Prostate gland (tissue), 2 donors: ENCODE results near the gene WDR3. TPM values are rescaled to one million over a fixed set of nuclear protein-coding genes. Genes with fewer than 3 reads are reported as not detected.
"Not testable (repeated sequence)": the region's sequence is repeated elsewhere in the genome, so short reads cannot be mapped to it uniquely, and the experiment has no call there.

Experiments used
- DNase-seq: peaks from one replicate; pipeline ENCODE4 v3.0.0-alpha.2; 2019; ENCODE audit warnings: low spot score
- H3K27ac ChIP-seq, 2 donors: fragments of 200-600 bp; sonication (generic); 2 replicates each; pipeline ENCODE4 v1.5.1; 2017 to 2019
- H3K27me3 ChIP-seq: fragments of 200-600 bp; sonication (generic); replicated peaks from 2 replicates; pipeline ENCODE4 v1.5.1; 2019; ENCODE audit not compliant: insufficient read depth
- H3K36me3 ChIP-seq, 2 donors: fragments of 200-600 bp; sonication (generic); 1 replicate in 1 of 2; 2 replicates in 1 of 2; pipeline versions ENCODE4 v1.5.1 to v1.8.1; 2017 to 2019
- H3K4me1 ChIP-seq: fragments of 200-600 bp; sonication (generic); replicated peaks from 2 replicates; pipeline ENCODE4 v1.5.1; 2019
- H3K4me3 ChIP-seq, 2 donors: fragments of 200-600 bp; sonication (generic); 2 replicates each; pipeline ENCODE4 v1.5.1; 2017 to 2019
- H3K9me3 ChIP-seq: fragments of 200-600 bp; sonication (generic); 2 replicates; pipeline ENCODE4 v1.5.1; 2017
- CTCF ChIP-seq, 4 experiments: fragments of 200-600 bp in 2 of 4; fragments of 450-650 bp in 2 of 4; sonication (generic) in 2 of 4; IDR thresholded peaks; 1 replicate in 3 of 4; 2 replicates in 1 of 4; pipeline ENCODE4 v1.5.1; 2016 to 2019; ENCODE audit warnings: antibody characterized with exemption in 4 of 4, mild to moderate bottlenecking in 2 of 4, moderate library complexity in 2 of 4
- POLR2A ChIP-seq: fragments of 450-650 bp; IDR thresholded peaks from one replicate; pipeline ENCODE4 v1.6.1; 2016; ENCODE audit warnings: antibody characterized with exemption, mild to moderate bottlenecking
- POLR2AphosphoS5 ChIP-seq: sonication (generic); formaldehyde crosslinking; IDR thresholded peaks from one replicate; pipeline ENCODE4 v1.6.1; 2017; ENCODE audit warnings: antibody characterized with exemption
- WGBS: methylation state at CpG from one replicate; pipeline ENCODE4 v1.1.5; 2018; 5-methylcytosine and 5-hydroxymethylcytosine counted together
- intact Hi-C: fragments of 100-400 bp; cut with DNase I; formaldehyde crosslinking; loops from one replicate; pipeline ENCODE4 v1.14.2; 2022
- total RNA-seq, 2 donors: library from RNA; depleted of rRNA; stranded (reverse); fragments of >200 nt; gene quantifications; one replicate each; pipeline ENCODE4 v1.1.0, GENCODE V29; 2016

Gene WDR3
- total RNA-seq, 2 donors from 2014 or later: 15.6 to 20.6 TPM

DNA sequence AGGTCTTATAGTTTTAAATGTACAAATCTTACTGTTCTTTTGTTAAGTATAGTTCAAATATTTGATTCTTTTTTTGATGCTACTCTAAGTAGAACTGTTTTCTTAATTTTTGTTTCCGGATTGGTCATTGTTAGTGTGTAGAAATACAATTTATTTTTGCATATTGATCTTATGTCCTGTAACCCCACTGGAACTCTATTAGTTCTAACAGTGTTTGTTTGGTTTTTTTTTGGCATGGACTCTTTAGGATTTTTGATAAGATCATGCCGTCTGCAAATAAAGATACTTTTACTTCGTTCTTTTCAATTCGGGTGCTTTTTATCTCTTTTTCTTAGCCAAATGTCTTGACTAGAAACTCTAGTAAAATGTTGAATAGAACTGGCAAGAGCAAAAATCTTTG is 26.6 kb upstream of the WDR3 start:
- intact Hi-C loops: no loop called here
- Histone ChIP-seq H3K27me3 (no peaks in the 10 kb centered on the region), H3K27ac (no peak overlapping the region), H3K4me3 (no peak overlapping the region), H3K4me1 (no peaks in the 10 kb centered on the region), H3K9me3 (no peaks in the 10 kb centered on the region), H3K36me3 (no peaks in the 10 kb centered on the region)
- no peak for DNase-seq
- TF ChIP-seq POLR2A: no peak
- WGBS: 29% methylated on average over 4 of the region's 4 CpGs

DNA sequence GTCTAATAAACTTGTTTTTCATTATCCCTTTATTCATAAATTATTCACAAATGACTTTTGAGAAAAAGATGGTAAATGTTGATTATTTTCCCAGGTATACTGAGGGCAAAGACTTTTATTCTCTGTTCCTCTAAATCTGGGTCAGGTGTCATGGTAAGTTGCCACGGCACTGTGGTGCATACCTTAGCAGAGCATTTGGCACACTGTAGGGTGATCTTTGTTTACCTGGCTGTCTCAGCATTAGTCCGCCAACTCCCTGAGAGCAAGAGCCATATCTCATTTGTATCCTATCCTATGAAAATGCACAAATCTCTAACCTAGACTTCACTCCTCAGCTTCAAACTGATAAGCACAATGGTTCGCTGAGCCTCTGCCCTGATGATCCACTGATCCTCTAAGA is 25.1 kb upstream of the WDR3 start:
- no peaks in the 10 kb centered on the region for H3K36me3 ChIP-seq
- no peak overlapping the region for H3K27ac ChIP-seq
- H3K4me3 ChIP-seq: no peak overlapping the region
- no peaks in the 10 kb centered on the region for H3K27me3 ChIP-seq
- DNase-seq: no peak
- no peaks in the 10 kb centered on the region for H3K4me1 ChIP-seq
- 82% methylated on average over 3 of the region's 3 CpGs for WGBS
- no peak for TF ChIP-seq POLR2A
- no peak for TF ChIP-seq POLR2AphosphoS5
- TF ChIP-seq CTCF (IDR thresholded peaks at IDR 0.05): no peak
- intact Hi-C loops: no loop called here
- H3K9me3 ChIP-seq: no peaks in the 10 kb centered on the region

- no peaks in the 10 kb centered on the region for H3K9me3 ChIP-seq
- H3K36me3 ChIP-seq: no peaks in the 10 kb centered on the region
- H3K4me1 ChIP-seq: no peaks in the 10 kb centered on the region
- no peak overlapping the region for H3K27ac ChIP-seq
- 91% methylated on average over 2 of the region's 2 CpGs for WGBS
- no peak overlapping the region for H3K4me3 ChIP-seq
- TF ChIP-seq CTCF (IDR thresholded peaks at IDR 0.05) (no peak), POLR2AphosphoS5 (no peak), POLR2A (no peak)
- intact Hi-C loops: no loop called here
- no peak for DNase-seq
- H3K27me3 ChIP-seq: no peaks in the 10 kb centered on the region
These were observed 24.5 kb upstream of the WDR3 start for GRCh38 chr1:117905019-117905418.

DNA sequence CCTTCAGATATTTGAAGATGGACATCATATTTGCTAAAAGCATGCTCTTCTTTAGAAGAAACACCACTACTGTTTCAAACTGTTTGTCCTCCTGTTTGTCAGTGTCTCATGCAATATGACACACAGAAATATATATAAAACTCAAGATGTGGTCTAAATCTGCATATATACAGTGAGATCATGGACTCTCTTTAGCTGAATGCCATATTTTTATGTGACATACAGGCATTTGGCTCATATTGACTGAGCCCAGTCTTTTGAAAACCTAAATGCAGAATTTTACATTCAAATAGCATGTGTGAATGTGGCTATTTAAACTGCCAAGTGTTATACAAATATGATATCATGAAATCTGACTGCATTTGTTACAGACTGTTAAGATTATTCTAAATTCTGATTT is 18.5 kb upstream of the WDR3 start:
- Histone ChIP-seq H3K36me3 (peaks cover 0 to 4% of the 10 kb centered on the region in 2 donors), H3K9me3 (no peaks in the 10 kb centered on the region), H3K4me1 (no peaks in the 10 kb centered on the region), H3K27me3 (no peaks in the 10 kb centered on the region), H3K4me3 (no peak overlapping the region), H3K27ac (no peak overlapping the region)
- no peak for DNase-seq
- intact Hi-C loops: no loop called here
- TF ChIP-seq POLR2AphosphoS5: no peak
- no peak for TF ChIP-seq POLR2A
- TF ChIP-seq CTCF (IDR thresholded peaks at IDR 0.05): no peak

DNA sequence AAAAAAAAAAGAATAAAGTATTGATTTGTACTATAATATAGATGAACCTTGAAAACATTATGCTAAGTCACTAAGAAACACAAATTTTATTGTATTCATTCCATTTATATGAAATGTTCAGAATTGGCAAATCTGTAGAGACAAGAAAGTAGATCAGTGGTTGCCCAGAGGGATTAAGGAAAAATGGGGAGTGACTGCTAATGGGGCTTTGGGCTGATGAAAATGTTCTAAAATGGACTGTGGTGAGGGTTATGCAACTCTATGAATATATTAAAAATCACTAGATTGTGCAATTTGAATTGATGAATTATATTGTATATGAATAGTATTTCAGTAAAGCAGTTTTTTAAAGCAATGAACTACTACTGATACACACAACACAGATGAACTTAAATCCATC is 10.2 kb upstream of the WDR3 start:
- no peak for TF ChIP-seq CTCF (IDR thresholded peaks at IDR 0.05)
- H3K9me3 ChIP-seq: no peaks in the 10 kb centered on the region
- no peak for DNase-seq
- no peaks in the 10 kb centered on the region for H3K4me1 ChIP-seq
- H3K36me3 ChIP-seq: no peaks in the 10 kb centered on the region
- H3K27me3 ChIP-seq: no peaks in the 10 kb centered on the region
- H3K27ac ChIP-seq: no peak overlapping the region
- H3K4me3 ChIP-seq: no peak overlapping the region
- intact Hi-C loops: no loop called here

- TF ChIP-seq CTCF (IDR thresholded peaks at IDR 0.05) (no peak), POLR2A (no peak), POLR2AphosphoS5 (no peak)
These were observed 7.5 kb upstream of the WDR3 start for GRCh38 chr1:117921991-117922390.

DNA sequence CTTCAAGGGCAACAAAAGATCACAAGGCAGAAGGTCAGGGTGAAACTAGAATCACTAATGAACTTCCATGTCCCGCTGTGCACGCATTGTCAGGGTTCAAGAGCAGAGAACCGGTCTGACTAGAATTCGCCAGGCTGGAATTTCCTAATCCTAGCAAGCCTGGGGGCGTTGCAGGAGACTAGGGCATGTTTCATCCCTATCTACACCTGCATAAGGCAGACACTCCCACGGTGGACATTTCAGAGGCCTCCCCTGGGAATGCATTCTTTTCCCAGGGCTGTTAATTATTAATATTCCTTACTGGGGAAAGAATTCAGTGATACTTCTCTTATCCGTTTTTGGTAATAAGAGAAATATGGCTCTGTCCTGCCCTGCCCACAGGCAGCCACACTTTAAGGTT is 6.8 kb upstream of the WDR3 start:
- WGBS: 86% methylated on average over 7 of the region's 7 CpGs
- H3K4me3 ChIP-seq, DNase-seq, intact Hi-C loops, H3K4me1 ChIP-seq, H3K36me3 ChIP-seq, H3K27ac ChIP-seq, H3K27me3 ChIP-seq, H3K9me3 ChIP-seq: not testable (repeated sequence)

More at GRCh38 chr1:117921991-117922390, 7.5 kb upstream of the WDR3 start:
- intact Hi-C loops: no loop called here
- Histone ChIP-seq H3K4me1 (no peaks in the 10 kb centered on the region), H3K36me3 (no peaks in the 10 kb centered on the region), H3K4me3 (no peak overlapping the region), H3K27me3 (no peaks in the 10 kb centered on the region), H3K9me3 (no peaks in the 10 kb centered on the region), H3K27ac (no peak overlapping the region)
- DNase-seq: no peak
- 97% methylated on average over 2 of the region's 2 CpGs for WGBS
